SH-SY5Y (cell line): ENCODE results near the gene NRP1.

Source experiments
- GATA2 ChIP-seq: IDR thresholded peaks from 2 replicates; pipeline ENCODE4 v1.6.1; 2011; ENCODE audit warnings: mild to moderate bottlenecking, low read depth, low read length
- GATA3 ChIP-seq: IDR thresholded peaks from 2 replicates; pipeline ENCODE4 v1.6.1; 2011; ENCODE audit warnings: low read depth, mild to moderate bottlenecking, low read length, moderate library complexity

DNA sequence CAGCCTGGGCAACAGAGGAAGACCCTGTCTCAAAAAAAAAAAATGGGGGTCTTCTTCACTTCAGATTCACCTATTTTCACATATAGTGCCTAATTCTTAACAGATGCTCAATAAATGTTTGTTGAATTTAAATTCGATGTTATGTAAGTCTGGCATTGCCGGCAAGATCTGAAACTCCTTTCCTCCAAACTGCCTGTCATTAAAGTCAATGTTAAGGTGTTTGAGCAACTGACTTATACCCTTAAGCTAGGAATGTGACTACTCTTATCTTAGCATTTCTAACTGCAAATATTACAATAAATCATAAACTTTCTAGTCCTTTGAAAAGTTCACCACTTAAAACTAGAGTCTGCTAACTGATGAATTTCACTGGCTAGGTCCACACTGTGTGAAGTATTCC lies 95.2 kb downstream of the NRP1 start:
- TF ChIP-seq GATA2: no peak
- no peak for TF ChIP-seq GATA3
